Stimulated activated CD4-positive, alpha-beta T cell treated with anti-CD3 and anti-CD28 coated beads, Interleukin-12 subunit alpha, Interleukin-12 subunit beta, amount 100 ng/mL, for 48 hours (primary cell): ENCODE data around the gene AGBL3.
"Not testable (repeated sequence)": the region's sequence is repeated elsewhere in the genome, so short reads cannot be mapped to it uniquely, and the experiment has no call there.

ENCODE experiments used
- DNase-seq, 3 donors: peaks; one replicate each; pipeline ENCODE4 v3.0.0-alpha.2; 2020; ENCODE audit warnings: low read depth in 2 of 3, low spot score in 1 of 3

The AGBL3 gene

GRCh38 chr7:135074531-135074930, 88.2 kb downstream of the AGBL3 start:
- no peak for DNase-seq

DNA sequence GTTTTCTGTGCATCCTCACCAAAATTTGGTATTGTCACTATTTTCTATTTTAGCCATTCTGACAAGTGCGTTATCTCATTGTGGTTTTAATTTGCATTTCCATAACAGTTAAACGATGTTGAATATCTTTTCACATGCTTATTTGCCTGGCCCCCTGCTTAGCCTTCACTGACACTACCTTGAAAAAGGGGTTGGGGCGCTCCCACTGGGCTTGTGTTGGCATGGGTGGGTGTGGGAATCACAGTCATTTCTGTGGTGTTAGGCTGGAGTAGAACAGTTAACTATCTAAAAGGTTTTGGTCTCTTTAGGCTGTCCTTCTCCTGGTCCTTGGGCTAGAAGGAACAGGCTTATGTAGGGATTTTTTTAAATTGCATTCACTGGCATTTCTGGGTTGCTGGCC, 89.4 kb downstream of the AGBL3 start:
- DNase-seq = no peak

DNA sequence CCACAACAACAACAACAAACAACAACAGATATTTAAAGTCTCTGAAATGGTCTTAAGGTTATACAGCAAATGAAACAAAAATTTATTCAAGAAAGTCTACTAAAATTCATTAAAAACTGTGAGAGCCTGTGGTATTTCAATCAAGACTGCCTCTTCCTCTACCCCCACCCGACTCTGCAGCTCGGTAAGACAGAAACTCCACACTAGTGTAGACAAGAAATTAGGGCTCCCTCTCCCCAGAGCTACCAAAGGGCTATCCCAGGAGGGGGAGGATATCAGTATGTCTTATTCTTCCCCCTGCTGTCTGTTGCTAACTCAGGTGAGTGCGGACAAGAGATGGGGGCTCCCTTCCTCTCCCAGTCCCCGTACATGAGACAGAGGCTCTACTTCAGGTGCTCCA, 90.6 kb downstream of the AGBL3 start:
- no peak for DNase-seq

GRCh38 chr7:135077642-135078041, 91.3 kb downstream of the AGBL3 start:
- no peak for DNase-seq

DNA sequence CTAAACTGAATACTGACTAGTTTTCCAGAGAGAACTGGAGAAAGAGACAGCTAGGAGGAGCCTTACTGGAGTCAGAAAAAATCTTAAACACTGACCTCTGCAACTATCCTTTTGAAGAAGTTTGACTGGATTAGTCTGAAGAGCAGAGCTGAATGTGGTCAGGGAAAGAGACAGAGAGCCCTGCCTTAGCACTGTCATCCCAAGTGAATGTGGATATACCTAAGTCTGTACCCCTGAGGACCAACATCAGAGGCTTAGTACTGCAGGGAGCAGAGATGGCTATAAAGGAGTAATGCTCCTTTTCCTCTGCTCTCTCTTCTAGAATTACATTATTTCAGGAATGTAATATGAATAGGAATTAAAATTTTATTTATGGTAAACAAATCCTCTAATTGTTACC, 91.7 kb downstream of the AGBL3 start:
- no peak for DNase-seq

GRCh38 chr7:135079068-135079467, 92.8 kb downstream of the AGBL3 start:
- no peak for DNase-seq

DNA sequence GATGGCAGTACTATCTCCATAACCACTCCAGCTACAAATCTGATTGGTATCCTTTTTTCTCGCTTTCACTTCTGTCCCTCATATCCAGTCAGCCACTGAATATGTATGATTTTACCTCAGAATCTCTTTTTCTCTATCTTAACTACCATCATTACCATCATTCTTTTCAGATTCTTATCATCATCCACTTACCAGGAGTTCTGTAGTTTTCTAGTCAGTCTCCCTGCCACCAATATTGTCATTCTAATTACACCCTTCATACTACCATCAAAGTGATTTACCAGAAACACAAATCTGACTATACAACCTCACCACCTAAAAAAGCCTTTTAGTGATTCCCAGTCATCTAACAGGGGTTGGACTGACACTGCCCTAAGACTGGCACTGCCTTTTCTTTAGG, 96.7 kb downstream of the AGBL3 start:
- no peak for DNase-seq

DNA sequence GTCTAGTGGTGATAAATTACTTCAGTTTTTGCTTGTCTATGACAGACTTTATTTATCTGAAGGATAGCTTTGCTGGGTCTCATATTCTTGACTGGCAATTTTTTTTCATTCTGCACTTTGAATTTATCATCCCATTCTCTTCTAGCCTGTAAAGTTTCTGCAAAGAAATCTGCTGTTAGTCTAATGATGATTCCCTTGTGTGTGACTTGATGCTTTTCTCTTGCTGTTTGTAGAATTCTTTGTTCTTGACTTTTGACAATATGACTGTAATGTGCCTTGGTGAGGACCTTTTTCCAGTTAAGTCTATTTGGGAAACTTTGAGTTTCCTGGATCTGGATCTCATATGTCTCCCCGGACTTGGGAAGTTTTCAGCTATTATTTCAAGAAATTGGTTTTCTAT, 102.3 kb downstream of the AGBL3 start:
- no peak for DNase-seq

DNA sequence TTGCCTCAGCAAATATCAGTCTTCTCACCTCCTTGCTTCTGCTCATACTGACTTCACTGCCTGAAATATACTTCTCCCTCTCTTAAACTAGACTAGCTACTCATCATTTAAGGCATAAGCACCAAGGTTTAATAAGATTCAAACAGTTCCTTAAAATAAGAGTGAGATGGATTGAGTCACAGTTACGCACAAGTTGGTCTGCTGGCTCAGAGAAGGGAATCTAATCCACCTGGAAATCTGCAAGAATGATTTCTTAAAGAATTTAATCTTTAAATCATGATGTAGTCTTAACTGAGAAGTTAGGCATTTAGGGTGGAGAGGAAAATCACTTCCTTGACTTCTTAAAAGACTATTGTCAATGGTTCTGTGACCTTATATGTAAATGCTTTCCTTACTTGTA, 105.4 kb downstream of the AGBL3 start:
- no peak for DNase-seq

GRCh38 chr7:135094472-135095237, 108.3 kb downstream of the AGBL3 start:
- DNase-seq = no peak

DNA sequence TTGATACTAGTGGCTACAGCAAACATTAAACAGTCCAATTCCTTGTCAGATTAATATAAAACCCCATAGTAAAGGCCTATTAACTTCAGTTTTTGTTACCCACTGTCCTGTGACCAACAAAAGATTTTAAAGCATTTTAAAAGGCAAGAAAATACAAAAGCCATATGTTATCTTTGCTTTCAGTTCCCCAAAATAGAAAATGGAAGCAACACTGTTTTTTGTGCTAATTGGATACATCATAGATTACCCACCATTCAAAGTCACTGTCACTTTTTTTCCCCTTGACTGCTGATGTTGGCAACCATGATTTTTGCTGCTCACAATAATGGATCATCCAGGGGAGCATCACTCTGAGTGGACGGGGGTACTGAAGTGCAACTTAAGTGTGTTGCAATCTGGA, 109.1 kb downstream of the AGBL3 start:
- no peak for DNase-seq

DNA sequence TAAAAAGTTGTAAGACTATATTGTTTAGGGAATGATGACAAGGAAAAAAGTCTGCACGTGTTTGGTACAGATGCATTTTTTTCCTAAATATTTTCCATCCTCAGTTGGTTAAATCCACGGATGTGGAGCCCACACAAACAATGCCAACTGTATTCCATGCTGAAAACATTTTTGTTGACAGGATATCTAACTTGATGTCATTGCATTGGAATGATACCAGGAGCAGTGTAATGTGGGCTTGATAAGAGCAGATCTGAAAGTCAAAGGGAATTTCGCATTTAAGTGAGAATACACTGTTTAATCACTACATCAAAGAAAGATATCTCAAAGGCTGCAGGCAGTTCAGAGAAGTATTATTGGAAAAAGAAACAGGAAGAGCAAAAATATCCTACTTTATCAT, 112.1 kb downstream of the AGBL3 start:
- DNase-seq = no peak

DNA sequence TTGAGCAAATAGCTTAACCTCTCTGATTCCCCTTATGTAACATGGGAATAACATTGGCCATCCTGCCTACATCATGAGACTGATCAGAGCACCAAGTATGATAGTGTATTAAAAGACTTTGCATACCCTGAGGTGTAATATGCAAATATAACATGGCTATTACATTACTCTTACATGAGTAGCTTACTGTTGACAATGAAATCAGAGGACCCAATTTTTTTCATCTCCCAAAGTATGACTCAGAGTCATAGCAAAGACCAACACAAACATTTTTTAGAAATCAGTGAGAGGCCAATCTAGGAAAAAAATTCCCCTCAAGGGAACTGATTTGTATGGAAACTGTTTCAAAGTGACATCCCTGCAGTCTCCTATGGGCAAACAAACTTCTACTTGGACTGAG, 114.5 kb downstream of the AGBL3 start:
- no peak for DNase-seq

DNA sequence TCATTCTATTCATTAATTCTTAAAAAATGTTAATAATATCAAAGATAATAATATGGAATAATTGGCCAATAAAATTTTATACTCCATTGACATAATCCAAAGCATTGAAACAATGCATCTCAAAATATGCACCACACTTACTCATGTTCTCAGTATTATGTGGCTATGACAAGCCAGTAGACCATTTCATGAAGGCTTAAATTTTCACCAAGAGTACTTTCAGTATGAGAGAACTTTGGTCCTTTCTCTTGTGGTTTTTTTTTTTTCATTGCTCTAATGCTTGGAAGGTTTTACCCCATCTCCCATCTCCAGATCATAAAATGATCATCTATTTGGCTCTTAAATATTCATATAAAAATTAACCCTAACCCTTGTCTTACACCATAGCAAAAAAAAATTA, 116.1 kb downstream of the AGBL3 start:
- no peak for DNase-seq

DNA sequence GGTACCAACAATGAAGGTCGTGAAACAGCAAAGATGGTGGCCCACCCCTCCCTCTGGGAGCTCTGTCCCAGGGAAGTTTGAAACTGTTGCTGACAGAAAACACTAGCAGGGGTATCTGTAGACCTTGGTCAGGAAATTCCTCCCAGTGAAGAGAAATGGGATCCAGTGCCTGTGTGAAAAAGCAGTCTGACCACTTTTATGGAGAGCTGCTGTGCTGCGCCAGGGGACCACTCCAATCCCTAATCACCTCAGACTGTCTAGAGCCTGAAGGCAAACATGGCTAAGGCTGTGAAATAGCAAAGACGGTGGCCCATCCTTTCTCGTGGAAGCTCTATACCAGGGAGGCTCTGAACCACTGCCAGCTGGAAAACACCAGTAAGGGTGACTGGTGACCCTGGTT, 123.3 kb downstream of the AGBL3 start:
- no peak for DNase-seq

DNA sequence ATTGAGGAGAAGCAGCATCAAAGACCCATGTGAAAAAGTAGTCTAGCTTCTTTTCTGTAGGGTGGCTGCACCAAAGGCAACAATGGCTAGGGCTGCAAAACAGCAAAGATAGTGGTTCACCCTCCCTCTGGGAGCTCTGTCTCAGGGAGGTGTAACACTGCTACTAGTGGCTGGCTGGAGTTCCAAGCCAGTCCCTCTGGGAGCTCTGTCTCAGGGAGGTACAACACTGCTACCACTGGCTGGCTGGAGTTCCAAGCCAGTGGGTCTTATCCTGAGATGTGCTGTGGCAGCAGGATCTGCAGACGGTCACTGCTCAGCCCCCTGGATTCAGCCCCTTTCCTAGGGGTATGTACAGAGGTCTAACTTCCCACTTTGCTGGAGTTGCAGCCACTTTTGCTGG, 123.7 kb downstream of the AGBL3 start:
- DNase-seq = no peak

DNA sequence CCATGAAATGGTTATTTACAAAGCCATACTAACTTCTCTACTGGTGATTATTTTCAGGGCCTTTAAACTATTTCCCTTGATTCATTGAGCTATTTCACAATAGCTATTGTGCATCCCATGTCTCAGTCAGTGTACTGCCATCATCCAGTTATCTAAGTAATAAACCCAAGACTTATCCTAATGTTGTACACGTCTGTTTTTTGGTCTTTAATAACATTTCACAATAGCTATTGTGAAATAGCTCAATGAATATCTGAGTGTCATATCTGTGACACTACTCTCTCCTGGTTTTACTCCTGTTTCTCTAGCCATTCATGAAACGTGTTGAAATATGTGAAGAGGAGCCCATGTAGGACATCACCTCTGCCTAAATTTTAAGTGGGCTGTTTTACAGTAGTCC, 125.1 kb downstream of the AGBL3 start:
- DNase-seq = no peak

- no peak for DNase-seq
Observed at GRCh38 chr7:135114622-135115021, 128.3 kb downstream of the AGBL3 start.

- DNase-seq = no peak
Observed at GRCh38 chr7:135117096-135117495, 130.8 kb downstream of the AGBL3 start.

GRCh38 chr7:135121868-135122267, 135.6 kb downstream of the AGBL3 start:
- DNase-seq = no peak

DNA sequence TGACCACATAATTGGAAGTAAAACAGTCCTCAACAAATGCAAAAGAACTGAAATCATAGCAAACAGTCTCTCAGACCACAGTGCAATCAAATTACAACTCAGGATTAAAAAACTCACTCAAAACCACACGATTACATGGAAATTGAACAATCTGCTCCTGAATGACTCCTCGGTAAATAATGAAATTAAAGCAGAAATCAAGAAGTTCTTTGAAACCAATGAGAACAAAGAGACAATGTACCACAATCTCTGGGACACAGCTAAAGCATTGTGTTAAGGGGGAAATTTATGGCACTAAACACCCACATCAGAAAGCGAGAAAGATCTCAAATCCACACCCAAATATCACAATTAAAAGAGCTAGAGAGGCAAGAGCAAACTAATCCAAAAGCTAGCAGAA, 138.3 kb downstream of the AGBL3 start:
- DNase-seq = not testable (repeated sequence)

- no peak for DNase-seq
Observed at GRCh38 chr7:135128931-135129330, 142.6 kb downstream of the AGBL3 start.

- DNase-seq = no peak
Observed at GRCh38 chr7:135129579-135129978, 143.3 kb downstream of the AGBL3 start.
